OCI-LY7 (cell line): ENCODE results near the gene TRAPPC1.
"Not testable (repeated sequence)": the region's sequence is repeated elsewhere in the genome, so short reads cannot be mapped to it uniquely, and the experiment has no call there.

Experiments used
- CTCF ChIP-seq: fragments of 200-600 bp; sonication (generic); conservative IDR thresholded peaks from 2 replicates; pipeline ENCODE4 v1.5.1; 2014; ENCODE audit warnings: mild to moderate bottlenecking, antibody characterized with exemption, low read length, moderate library complexity, mixed read lengths
- EZH2phosphoT487 ChIP-seq: fragments of 200-600 bp; sonication (generic); IDR thresholded peaks from 2 replicates; pipeline ENCODE4 v1.6.1; 2018; ENCODE audit warnings: low read depth, borderline replicate concordance, mild to moderate bottlenecking, mixed run types, antibody characterized with exemption, low read length, moderate library complexity, mixed read lengths

GRCh38 chr17:7953266-7953665, 21.5 kb upstream of the TRAPPC1 start:
- TF ChIP-seq CTCF, EZH2phosphoT487: not testable (repeated sequence)
